ENCODE data around the gene CDADC1.

CDADC1 gene

GRCh38 chr13:49247643-49248621 is at the start of gene CDADC1:
CDADC1 (plus strand) TSS chr13:49247925; CDS start chr13:49248038, 113 bp downstream.
- Mint-ChIP-seq H3K4me1 (peaks cover 33% of the 10 kb centered on the region), H3K36me3 (ENCODE audit: insufficient read depth) (peaks cover 16% of the 10 kb centered on the region), H3K27me3 (no peaks in the 10 kb centered on the region), H3K27ac (ENCODE audit: low read depth) (peak within 1 kb of the TSS; percentile 100), H3K9me3 (no peaks in the 10 kb centered on the region), H3K4me3 (peak within 1 kb of the TSS; percentile 99)
- peak; percentile 80 to 81 for DNase-seq (ENCODE audit: low spot score in 2 of 2)
- ATAC-seq (replicated peaks; ENCODE audit: extremely low read depth, poor library complexity, severe bottlenecking): peak; percentile 76

- Mint-ChIP-seq H3K9me3 (no peaks in the 10 kb centered on the region), H3K27ac (ENCODE audit: low read depth) (no peak overlapping the region), H3K4me3 (no peak overlapping the region), H3K36me3 (ENCODE audit: insufficient read depth) (peaks cover 17% of the 10 kb centered on the region), H3K4me1 (no peaks in the 10 kb centered on the region), H3K27me3 (no peaks in the 10 kb centered on the region)
- DNase-seq (ENCODE audit: low spot score in 2 of 2) (no peak), ATAC-seq (replicated peaks; ENCODE audit: extremely low read depth, poor library complexity, severe bottlenecking) (no peak)
Measured at GRCh38 chr13:49206641-49207040, 41.1 kb upstream of the CDADC1 start.

GRCh38 chr13:49208619-49209018 is 39.1 kb upstream of the CDADC1 start:
- ATAC-seq (replicated peaks; ENCODE audit: extremely low read depth, poor library complexity, severe bottlenecking): no peak
- H3K27ac Mint-ChIP-seq (ENCODE audit: low read depth): no peak overlapping the region
- peaks cover under 1% of the 10 kb centered on the region for H3K4me1 Mint-ChIP-seq
- peaks cover 11% of the 10 kb centered on the region for H3K36me3 Mint-ChIP-seq (ENCODE audit: insufficient read depth)
- H3K27me3 Mint-ChIP-seq: no peaks in the 10 kb centered on the region
- no peak overlapping the region for H3K4me3 Mint-ChIP-seq
- H3K9me3 Mint-ChIP-seq: no peaks in the 10 kb centered on the region
- DNase-seq (ENCODE audit: low spot score in 2 of 2): no peak

GRCh38 chr13:49210114-49210513 is 37.6 kb upstream of the CDADC1 start:
- peak overlapping the region; percentile 29 for H3K27ac Mint-ChIP-seq (ENCODE audit: low read depth)
- no peak overlapping the region for H3K4me3 Mint-ChIP-seq
- H3K4me1 Mint-ChIP-seq: peaks cover 15% of the 10 kb centered on the region
- H3K36me3 Mint-ChIP-seq (ENCODE audit: insufficient read depth): peaks cover 11% of the 10 kb centered on the region
- no peaks in the 10 kb centered on the region for H3K27me3 Mint-ChIP-seq
- H3K9me3 Mint-ChIP-seq: no peaks in the 10 kb centered on the region
- ATAC-seq (replicated peaks; ENCODE audit: extremely low read depth, poor library complexity, severe bottlenecking) (no peak), DNase-seq (ENCODE audit: low spot score in 2 of 2) (no peak)

GRCh38 chr13:49210669-49211068 is 37.1 kb upstream of the CDADC1 start:
- H3K36me3 Mint-ChIP-seq (ENCODE audit: insufficient read depth): peaks cover 8% of the 10 kb centered on the region
- H3K27me3 Mint-ChIP-seq: no peaks in the 10 kb centered on the region

GRCh38 chr13:49213539-49213938 is 34.2 kb upstream of the CDADC1 start:
- Mint-ChIP-seq H3K4me3 (no peak overlapping the region), H3K27ac (ENCODE audit: low read depth) (no peak overlapping the region), H3K27me3 (peaks cover 22% of the 10 kb centered on the region), H3K4me1 (peaks cover 18% of the 10 kb centered on the region), H3K36me3 (ENCODE audit: insufficient read depth) (peaks cover 4% of the 10 kb centered on the region), H3K9me3 (no peaks in the 10 kb centered on the region)
- ATAC-seq (replicated peaks; ENCODE audit: extremely low read depth, poor library complexity, severe bottlenecking): no peak
- DNase-seq (ENCODE audit: low spot score in 2 of 2): no peak

More at GRCh38 chr13:49210669-49211068, 37.1 kb upstream of the CDADC1 start:
- no peak for ATAC-seq (replicated peaks; ENCODE audit: extremely low read depth, poor library complexity, severe bottlenecking)
- Mint-ChIP-seq H3K4me1 (peaks cover 18% of the 10 kb centered on the region), H3K4me3 (no peak overlapping the region), H3K27ac (ENCODE audit: low read depth) (no peak overlapping the region), H3K9me3 (no peaks in the 10 kb centered on the region)
- DNase-seq (ENCODE audit: low spot score in 2 of 2): no peak

- Mint-ChIP-seq H3K9me3 (no peaks in the 10 kb centered on the region), H3K36me3 (ENCODE audit: insufficient read depth) (peaks cover 4% of the 10 kb centered on the region), H3K4me1 (peaks cover 18% of the 10 kb centered on the region), H3K27me3 (peaks cover 29% of the 10 kb centered on the region), H3K27ac (ENCODE audit: low read depth) (peak overlapping the region; percentile 50), H3K4me3 (no peak overlapping the region)
- DNase-seq (ENCODE audit: low spot score in 2 of 2): no peak
- no peak for ATAC-seq (replicated peaks; ENCODE audit: extremely low read depth, poor library complexity, severe bottlenecking)
Measured at GRCh38 chr13:49213997-49214916, 33.5 kb upstream of the CDADC1 start.

- ATAC-seq (replicated peaks; ENCODE audit: extremely low read depth, poor library complexity, severe bottlenecking) (peak; percentile 62), DNase-seq (ENCODE audit: low spot score in 2 of 2) (no peak)
- Mint-ChIP-seq H3K9me3 (no peaks in the 10 kb centered on the region), H3K4me1 (peaks cover 18% of the 10 kb centered on the region), H3K36me3 (ENCODE audit: insufficient read depth) (peaks cover 4% of the 10 kb centered on the region), H3K4me3 (no peak overlapping the region), H3K27ac (ENCODE audit: low read depth) (peak overlapping the region; percentile 50), H3K27me3 (peaks cover 36% of the 10 kb centered on the region)
Measured at GRCh38 chr13:49214917-49215376, 32.8 kb upstream of the CDADC1 start.

GRCh38 chr13:49216334-49216733 is 31.4 kb upstream of the CDADC1 start:
- Mint-ChIP-seq H3K9me3 (no peaks in the 10 kb centered on the region), H3K36me3 (ENCODE audit: insufficient read depth) (peaks cover 2% of the 10 kb centered on the region), H3K4me1 (peaks cover 21% of the 10 kb centered on the region), H3K27me3 (peaks cover 41% of the 10 kb centered on the region), H3K4me3 (no peak overlapping the region), H3K27ac (ENCODE audit: low read depth) (no peak overlapping the region)
- DNase-seq (ENCODE audit: low spot score in 2 of 2): no peak
- no peak for ATAC-seq (replicated peaks; ENCODE audit: extremely low read depth, poor library complexity, severe bottlenecking)

GRCh38 chr13:49217962-49218492 is 29.7 kb upstream of the CDADC1 start:
- no peak overlapping the region for H3K27ac Mint-ChIP-seq (ENCODE audit: low read depth)

GRCh38 chr13:49218493-49219051 is 29.2 kb upstream of the CDADC1 start:
- Mint-ChIP-seq H3K36me3 (ENCODE audit: insufficient read depth) (peaks cover 4% of the 10 kb centered on the region), H3K4me3 (no peak overlapping the region), H3K4me1 (peaks cover 22% of the 10 kb centered on the region), H3K27ac (ENCODE audit: low read depth) (no peak overlapping the region), H3K9me3 (no peaks in the 10 kb centered on the region), H3K27me3 (peaks cover 60% of the 10 kb centered on the region)
- DNase-seq (ENCODE audit: low spot score in 2 of 2) (no peak), ATAC-seq (replicated peaks; ENCODE audit: extremely low read depth, poor library complexity, severe bottlenecking) (no peak)

More at GRCh38 chr13:49217962-49218492, 29.7 kb upstream of the CDADC1 start:
- peaks cover 4% of the 10 kb centered on the region for H3K36me3 Mint-ChIP-seq (ENCODE audit: insufficient read depth)
- no peak overlapping the region for H3K4me3 Mint-ChIP-seq
- peaks cover 23% of the 10 kb centered on the region for H3K4me1 Mint-ChIP-seq
- ATAC-seq (replicated peaks; ENCODE audit: extremely low read depth, poor library complexity, severe bottlenecking): no peak
- no peaks in the 10 kb centered on the region for H3K9me3 Mint-ChIP-seq
- DNase-seq (ENCODE audit: low spot score in 2 of 2): no peak
- peaks cover 58% of the 10 kb centered on the region for H3K27me3 Mint-ChIP-seq

- Mint-ChIP-seq H3K27ac (ENCODE audit: low read depth) (no peak overlapping the region), H3K27me3 (peaks cover 62% of the 10 kb centered on the region), H3K36me3 (ENCODE audit: insufficient read depth) (peaks cover 4% of the 10 kb centered on the region), H3K4me3 (peak overlapping the region; percentile 61), H3K4me1 (peaks cover 13% of the 10 kb centered on the region), H3K9me3 (no peaks in the 10 kb centered on the region)
- DNase-seq (ENCODE audit: low spot score in 2 of 2) (no peak), ATAC-seq (replicated peaks; ENCODE audit: extremely low read depth, poor library complexity, severe bottlenecking) (peak; percentile 21)
Measured at GRCh38 chr13:49219647-49220035, 28.1 kb upstream of the CDADC1 start.

Measured in central memory CD8-positive, alpha-beta T cell (primary cell).